Smooth muscle cell (in vitro differentiated cells): ENCODE data around the gene PCDHGC4. TPM values are rescaled to one million over a fixed set of nuclear protein-coding genes. Genes with fewer than 3 reads are reported as not detected.

Experiments used
- DNase-seq: peaks from one replicate; lab custom pipeline; 2025; ENCODE audit not compliant: unreplicated experiment; lab: John Stamatoyannopoulos, UW
- H2AFZ ChIP-seq: fragments of 200-600 bp; sonication (generic); 2 replicates; pipeline ENCODE4 v1.6.0; 2016; ENCODE audit warnings: antibody characterized with exemption, low read depth, mild to moderate bottlenecking
- H3F3A ChIP-seq: fragments of 200-600 bp; sonication (generic); 2 replicates; pipeline ENCODE4 v1.6.0; 2017; ENCODE audit warnings: antibody characterized with exemption, low read depth
- H3K27ac ChIP-seq: fragments of 200-600 bp; sonication (generic); 2 replicates; pipeline ENCODE4 v1.5.1; 2016; ENCODE audit warnings: low read depth, mild to moderate bottlenecking
- H3K27me3 ChIP-seq: fragments of 200-600 bp; sonication (generic); 2 replicates; pipeline ENCODE4 v1.6.1; 2016; ENCODE audit warnings: low read depth, mild to moderate bottlenecking
- H3K36me3 ChIP-seq: fragments of 200-600 bp; sonication (generic); 2 replicates; pipeline ENCODE4 v1.5.1; 2016; ENCODE audit warnings: low read depth
- H3K4me1 ChIP-seq: fragments of 200-600 bp; sonication (generic); 2 replicates; pipeline ENCODE4 v1.5.1; 2016; ENCODE audit warnings: low read depth
- H3K4me2 ChIP-seq: fragments of 200-600 bp; sonication (generic); 2 replicates; pipeline ENCODE4 v1.6.0; 2016; ENCODE audit warnings: mild to moderate bottlenecking
- H3K4me3 ChIP-seq: fragments of 200-600 bp; sonication (generic); 2 replicates; pipeline ENCODE4 v1.5.1; 2016; ENCODE audit warnings: mild to moderate bottlenecking
- H3K79me2 ChIP-seq: fragments of 200-600 bp; sonication (generic); 2 replicates; pipeline ENCODE4 v1.6.0; 2016; ENCODE audit warnings: low read depth, mild to moderate bottlenecking
- H3K9ac ChIP-seq: fragments of 200-600 bp; sonication (generic); 2 replicates; pipeline ENCODE4 v1.6.0; 2016; ENCODE audit warnings: low read depth
- H3K9me3 ChIP-seq: fragments of 200-600 bp; sonication (generic); replicated peaks from 2 replicates; pipeline ENCODE4 v1.5.1; 2016; ENCODE audit warnings: low read depth
- H4K20me1 ChIP-seq: fragments of 200-600 bp; sonication (generic); 2 replicates; pipeline ENCODE4 v1.6.0; 2016; ENCODE audit warnings: low read depth
- CTCF ChIP-seq: fragments of 200-600 bp; sonication (generic); IDR thresholded peaks from 2 replicates; pipeline ENCODE4 v1.5.1; 2017; ENCODE audit warnings: borderline replicate concordance, mild to moderate bottlenecking, antibody characterized with exemption; ENCODE audit not compliant: insufficient read depth, poor library complexity, severe bottlenecking
- WGBS: methylation state at CpG from one replicate; pipeline ENCODE4 v1.1.7; 2016; ENCODE audit warnings: low lambda C conversion rate; 5-methylcytosine and 5-hydroxymethylcytosine counted together
- polyA plus RNA-seq: library from polyadenylated mRNA; unstranded; fragments of >200 nt; fragmentation: Nextera tagmentation; extraction: Ambion mirVana; gene quantifications from 2 replicates; pipeline ENCODE4 v1.2.1, GENCODE V29; 2016
- total RNA-seq: library from RNA; depleted of rRNA; stranded (reverse); fragments of >200 nt; gene quantifications from 2 replicates; pipeline ENCODE4 v1.2.3, GENCODE V29; 2014

The PCDHGC4 gene
- total and polyA plus RNA-seq, 2 experiments from 2014 or later = 0.16 to 3.8 TPM

GRCh38 chr5:141515946-141516671 is 31.3 kb downstream of the PCDHGC4 start:
- Histone ChIP-seq H3K4me1 (peaks cover 48% of the 10 kb centered on the region), H3F3A (peaks cover 66% of the 10 kb centered on the region)

GRCh38 chr5:141516672-141517025 is 31.8 kb downstream of the PCDHGC4 start:
- Histone ChIP-seq H3K4me3 (no peak overlapping the region), H3K4me1 (peaks cover 52% of the 10 kb centered on the region), H3K36me3 (no peaks in the 10 kb centered on the region), H4K20me1 (no peaks in the 10 kb centered on the region), H3K9ac (peak overlapping the region; percentile 97), H3K27ac (peak overlapping the region; percentile 100), H2AFZ (no peak overlapping the region), H3K79me2 (no peaks in the 10 kb centered on the region), H3K27me3 (no peaks in the 10 kb centered on the region), H3F3A (peaks cover 66% of the 10 kb centered on the region), H3K4me2 (peak overlapping the region; percentile 86), H3K9me3 (no peaks in the 10 kb centered on the region)
- WGBS = 52% methylated on average over 8 of the region's 8 CpGs
- no peak for DNase-seq
- no peak for TF ChIP-seq CTCF

More at GRCh38 chr5:141515946-141516671, 31.3 kb downstream of the PCDHGC4 start:
- Histone ChIP-seq H3K79me2 (no peaks in the 10 kb centered on the region), H3K9ac (peak overlapping the region; percentile 97), H3K4me3 (no peak overlapping the region), H3K9me3 (no peaks in the 10 kb centered on the region), H4K20me1 (no peaks in the 10 kb centered on the region), H3K36me3 (no peaks in the 10 kb centered on the region), H2AFZ (no peak overlapping the region), H3K27me3 (no peaks in the 10 kb centered on the region), H3K4me2 (peak overlapping the region; percentile 86), H3K27ac (peak overlapping the region; percentile 100)
- 53% methylated on average over 4 of the region's 4 CpGs for WGBS
- TF ChIP-seq CTCF = no peak
- DNase-seq = no peak

GRCh38 chr5:141517312-141517711 is 32.5 kb downstream of the PCDHGC4 start:
- no peak for TF ChIP-seq CTCF
- no peak for DNase-seq
- Histone ChIP-seq H4K20me1 (no peaks in the 10 kb centered on the region), H3K4me2 (peak overlapping the region; percentile 86), H3K9ac (peak overlapping the region; percentile 97), H3K9me3 (no peaks in the 10 kb centered on the region), H3K4me3 (no peak overlapping the region), H3K4me1 (peaks cover 59% of the 10 kb centered on the region), H3K27me3 (no peaks in the 10 kb centered on the region), H3K27ac (peak overlapping the region; percentile 100), H3F3A (peaks cover 71% of the 10 kb centered on the region), H2AFZ (no peak overlapping the region), H3K36me3 (no peaks in the 10 kb centered on the region), H3K79me2 (no peaks in the 10 kb centered on the region)
- WGBS = 71% methylated on average over 8 of the region's 8 CpGs
